Occipital lobe (tissue), 2 donors: ENCODE data around the gene ATP1A1. TPM values are rescaled to one million over a fixed set of nuclear protein-coding genes. Genes with fewer than 3 reads are reported as not detected.

Experiments used
- DNase-seq: peaks from one replicate; lab custom pipeline; 2025; lab: John Stamatoyannopoulos, UW
- total RNA-seq: library from RNA; depleted of rRNA; stranded (reverse); fragments of >200 nt; gene quantifications from one replicate; pipeline ENCODE4 v1.2.3, GENCODE V29; 2014

Gene ATP1A1
- total RNA-seq, 1 donor from 2014 or later, result 91.9 TPM

DNA sequence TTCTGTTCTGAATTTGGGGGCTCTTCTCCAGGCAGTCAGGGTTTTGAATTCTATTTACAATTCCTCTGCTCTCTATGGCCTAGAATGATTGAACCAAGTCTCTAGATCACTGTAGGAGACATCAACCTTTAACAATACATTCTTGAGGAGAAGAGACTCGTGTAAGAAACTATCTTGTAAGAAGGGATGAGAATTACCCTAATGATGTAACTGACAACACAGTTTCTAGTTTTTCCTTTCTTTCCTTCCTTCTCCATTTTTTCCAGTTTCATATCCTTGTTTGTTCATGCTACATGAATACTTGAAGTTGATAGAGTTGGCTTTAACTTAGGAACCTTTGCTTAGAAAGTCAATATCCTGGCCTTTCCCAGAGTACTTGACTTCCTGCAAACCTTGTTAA lies 1.3 kb upstream of the ATP1A1 start:
- DNase-seq, result no peak

DNA sequence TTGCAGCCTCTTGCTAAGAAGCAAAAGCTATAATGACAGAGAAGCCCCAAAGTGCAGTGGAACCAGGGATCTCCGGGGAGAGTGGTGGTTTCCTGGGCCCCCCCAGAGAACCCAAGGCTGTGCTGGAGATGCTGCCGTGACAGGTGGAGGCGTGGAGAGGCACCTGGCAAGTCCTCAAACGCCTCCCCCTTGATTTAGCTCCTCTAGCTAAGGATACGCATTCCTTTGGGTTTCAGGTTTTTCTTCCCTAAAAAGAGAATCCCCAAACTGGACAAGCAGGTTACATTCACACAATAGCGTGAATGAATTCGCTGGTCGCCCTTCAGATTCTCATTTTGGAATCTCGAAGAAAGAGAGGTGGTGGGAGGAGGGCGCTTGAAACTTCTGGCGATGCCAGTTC lies 853 bp upstream of the ATP1A1 start:
- DNase-seq, result no peak

DNA sequence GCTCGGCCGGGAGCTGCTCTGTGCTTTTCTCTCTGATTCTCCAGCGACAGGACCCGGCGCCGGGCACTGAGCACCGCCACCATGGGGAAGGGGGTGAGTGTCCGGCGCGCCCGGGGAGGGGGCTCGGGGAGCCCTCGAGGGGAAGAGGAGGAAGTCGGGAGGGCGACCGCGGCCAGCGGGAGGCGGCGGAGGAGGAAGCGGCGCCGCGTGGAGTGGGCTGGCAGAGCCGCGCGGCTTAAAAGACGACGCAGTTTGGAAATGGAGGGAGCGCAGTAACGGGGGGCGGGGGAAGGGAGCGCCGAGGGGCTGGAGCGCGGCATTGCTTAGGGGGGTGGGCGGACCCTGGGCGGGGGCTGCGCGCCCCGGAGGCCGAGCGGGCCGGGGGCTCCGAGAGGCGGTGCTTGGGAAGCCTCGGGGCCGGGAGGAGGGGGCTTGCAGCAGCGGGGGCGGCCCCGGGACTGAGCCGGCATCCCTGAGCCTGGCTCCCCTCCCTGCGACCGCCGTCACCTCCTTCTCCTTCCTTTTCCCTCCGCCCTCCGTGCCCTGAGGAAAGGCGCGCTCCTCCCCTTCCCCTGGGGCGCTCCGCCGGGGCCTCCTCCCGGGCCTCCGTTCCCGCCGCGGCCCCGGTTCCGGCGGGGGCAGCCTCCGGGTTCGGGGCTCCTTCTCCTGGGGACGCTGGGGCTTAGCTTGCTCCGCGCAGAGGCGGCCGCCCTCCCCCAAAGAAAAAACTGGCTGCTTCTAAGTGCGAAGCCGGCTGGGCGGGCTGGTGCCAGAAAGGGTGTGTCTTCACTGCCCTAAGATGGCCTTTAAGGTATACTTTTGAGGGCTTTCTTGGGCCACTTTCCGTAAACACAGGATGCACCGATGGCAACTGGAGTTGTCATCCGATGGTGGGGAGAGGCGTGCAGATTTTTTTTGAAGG lies 648 bp downstream of the ATP1A1 start:
- peak; percentile 26 for DNase-seq

DNA sequence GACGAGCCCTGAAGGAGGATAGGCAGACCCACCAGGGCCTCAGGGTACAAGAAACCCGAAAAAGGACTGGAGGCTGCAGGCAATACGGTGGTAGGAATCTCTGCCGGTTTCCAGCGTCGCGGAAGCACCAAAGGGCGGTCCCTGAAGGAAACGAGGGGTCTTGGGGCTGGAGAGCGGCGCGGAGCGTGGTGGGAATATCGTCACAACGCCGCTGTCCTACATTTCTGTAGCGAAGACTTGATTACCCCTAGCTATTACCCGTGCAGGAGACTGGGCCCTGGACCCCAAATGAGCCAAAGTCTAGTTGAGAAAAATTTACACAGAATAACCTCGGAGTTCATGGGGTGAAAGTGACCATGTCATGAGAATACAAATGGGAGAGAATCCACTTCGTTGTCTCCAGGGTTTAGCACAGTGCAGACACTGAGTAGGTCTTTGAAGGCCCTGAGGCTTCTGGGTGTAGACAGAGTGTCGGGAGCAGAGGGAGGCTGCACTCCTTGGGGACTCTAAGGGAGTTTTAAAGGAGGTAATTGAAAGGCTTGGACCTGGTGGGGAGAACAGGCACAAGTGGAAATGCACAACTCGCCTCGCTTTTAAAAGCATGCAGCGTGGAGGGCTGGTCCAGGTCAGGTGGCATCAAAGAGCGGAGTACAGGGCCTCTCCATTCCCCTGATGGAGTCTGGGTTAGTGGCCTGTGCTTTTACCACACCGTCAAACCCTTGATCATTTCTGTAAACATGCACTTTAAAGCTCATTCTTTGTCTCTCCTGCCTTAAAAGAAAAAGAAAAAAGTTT lies 1.5 kb downstream of the ATP1A1 start:
- DNase-seq, result no peak

DNA sequence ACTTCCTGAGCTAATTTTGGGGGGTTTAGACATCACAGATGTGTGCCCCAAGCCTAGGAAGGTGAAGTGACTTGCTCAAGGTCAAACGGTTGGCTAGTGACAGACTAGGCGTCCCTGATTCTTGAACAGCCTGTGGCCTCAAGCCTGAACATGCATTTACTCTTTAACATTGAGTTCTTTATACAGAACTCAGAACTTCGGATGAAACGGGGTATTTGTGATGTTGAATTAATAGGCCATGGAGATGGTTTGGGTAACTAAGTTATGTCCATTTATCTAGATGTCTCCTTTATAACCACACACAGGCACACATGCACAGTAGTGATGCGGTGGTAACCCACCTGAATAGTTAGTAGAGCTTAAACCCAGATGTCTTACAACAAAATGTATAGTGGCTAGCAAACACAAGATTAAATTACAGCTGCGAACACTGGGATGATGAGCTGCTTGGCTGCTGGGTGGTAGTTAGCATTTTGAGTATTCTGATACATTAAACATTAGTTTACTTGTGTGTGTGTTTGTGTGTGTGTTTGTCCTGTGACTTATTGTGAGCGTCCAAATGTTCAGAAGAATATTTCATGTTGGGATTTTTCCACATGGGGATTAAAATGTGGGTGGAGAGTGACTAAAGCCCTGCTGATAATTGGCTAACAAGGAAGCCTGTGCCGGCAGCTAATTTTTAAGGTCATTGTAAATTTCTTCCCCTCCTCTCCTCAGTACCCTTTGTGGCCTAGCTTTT lies 2.3 kb downstream of the ATP1A1 start:
- DNase-seq, result no peak

DNA sequence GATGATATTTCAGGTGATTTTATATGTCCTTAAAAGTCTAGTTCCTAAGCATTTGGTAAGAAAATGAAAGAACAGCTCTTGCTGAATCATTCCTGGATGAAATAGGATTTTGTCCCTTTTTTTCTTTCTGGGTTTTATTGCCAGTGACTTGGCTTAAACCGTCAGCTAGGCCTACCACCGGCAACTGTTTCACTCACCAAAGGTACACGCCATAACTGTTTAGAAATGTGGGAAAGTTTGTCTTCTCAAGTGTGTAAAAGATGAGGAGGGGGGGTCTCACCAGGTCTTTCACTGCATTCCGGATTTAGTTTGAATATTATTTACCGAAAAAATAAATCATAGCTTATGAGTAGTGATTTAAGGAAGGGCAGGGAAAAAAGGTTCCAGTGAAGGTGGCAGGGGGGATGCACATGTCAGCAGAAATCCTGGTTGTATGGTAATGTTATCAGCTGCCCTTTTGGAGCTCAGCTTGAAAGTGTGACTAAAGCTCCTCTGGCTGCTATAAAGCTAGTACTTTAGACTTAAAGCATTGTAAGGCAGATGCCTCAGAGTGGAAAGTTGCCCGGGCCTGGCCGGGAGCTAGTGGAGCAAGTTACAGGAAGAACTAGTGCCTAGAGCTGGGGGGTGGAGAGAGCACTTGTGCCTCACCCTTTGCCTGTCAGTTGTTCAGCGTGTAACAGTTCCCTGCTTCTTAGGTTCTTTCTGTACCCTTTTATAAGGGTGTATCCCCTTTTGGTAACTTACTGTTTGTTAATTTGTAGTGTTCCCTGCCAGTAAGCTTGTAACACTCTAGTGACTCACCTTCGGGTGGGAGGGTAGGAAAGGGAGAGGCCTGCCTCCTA lies 3.1 kb downstream of the ATP1A1 start:
- peak; percentile 43 for DNase-seq

DNA sequence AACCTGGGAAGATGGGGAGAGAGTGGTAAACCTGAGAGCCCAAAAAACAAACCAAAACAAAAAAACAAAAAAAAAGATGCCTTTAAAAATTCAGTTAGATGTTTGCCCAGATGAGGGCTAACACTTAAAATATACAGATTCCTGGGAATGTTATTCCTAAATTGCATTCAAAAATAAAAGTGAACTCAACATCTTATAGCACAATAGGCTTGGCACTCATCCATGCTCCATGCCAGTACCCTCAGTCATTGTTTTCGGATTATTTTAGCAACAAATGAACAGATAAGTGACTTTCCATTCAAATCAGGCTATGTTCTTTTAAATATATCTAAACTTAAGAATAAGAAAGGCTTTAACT lies 3.7 kb downstream of the ATP1A1 start:
- DNase-seq, result no peak

DNA sequence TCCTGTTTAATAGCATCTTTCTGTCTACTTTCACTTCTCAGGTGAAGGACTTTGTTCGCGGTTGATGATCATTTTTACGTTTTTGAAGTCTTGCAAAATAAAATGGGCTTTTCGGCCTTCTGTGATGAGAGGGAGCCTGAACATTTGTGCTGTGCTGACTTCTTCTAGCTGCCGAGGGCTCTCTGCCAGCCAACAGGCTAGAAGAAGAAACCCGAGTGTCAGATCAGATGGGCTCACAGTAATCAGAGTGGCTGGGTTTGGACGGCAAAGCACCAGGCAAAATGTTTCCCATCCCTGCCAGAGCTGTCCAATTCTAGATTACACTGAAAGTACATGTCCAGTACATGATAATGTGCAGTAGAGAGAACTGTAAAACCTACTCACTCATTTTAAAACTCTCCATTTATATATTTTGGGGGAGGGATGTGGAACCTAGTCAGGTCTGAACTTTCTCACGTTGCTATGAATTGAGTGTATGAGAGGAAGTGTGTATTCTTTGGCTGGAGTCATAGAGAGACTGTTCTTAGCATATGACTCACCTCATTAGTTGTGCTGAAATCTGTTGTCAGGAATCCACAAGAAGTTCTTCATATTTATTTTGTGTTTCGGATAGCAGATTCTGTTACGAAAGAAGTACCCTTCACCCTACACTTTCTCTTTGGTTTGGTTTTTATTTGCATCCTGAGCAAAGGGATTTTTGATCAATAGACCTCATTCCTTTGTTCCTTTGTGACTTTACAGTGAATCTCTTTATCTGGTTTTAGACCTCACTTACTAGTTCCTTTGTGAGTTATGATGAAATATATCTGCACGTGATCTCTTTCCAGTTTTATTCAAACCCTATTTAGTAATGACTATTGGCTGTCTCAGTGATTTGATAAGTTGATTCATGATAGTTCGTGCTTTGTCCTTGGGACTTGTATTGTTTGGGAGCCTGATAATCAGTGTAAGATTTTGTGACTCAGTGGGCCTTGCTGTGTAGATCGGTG lies 4.8 kb downstream of the ATP1A1 start:
- DNase-seq, result peak; percentile 55

DNA sequence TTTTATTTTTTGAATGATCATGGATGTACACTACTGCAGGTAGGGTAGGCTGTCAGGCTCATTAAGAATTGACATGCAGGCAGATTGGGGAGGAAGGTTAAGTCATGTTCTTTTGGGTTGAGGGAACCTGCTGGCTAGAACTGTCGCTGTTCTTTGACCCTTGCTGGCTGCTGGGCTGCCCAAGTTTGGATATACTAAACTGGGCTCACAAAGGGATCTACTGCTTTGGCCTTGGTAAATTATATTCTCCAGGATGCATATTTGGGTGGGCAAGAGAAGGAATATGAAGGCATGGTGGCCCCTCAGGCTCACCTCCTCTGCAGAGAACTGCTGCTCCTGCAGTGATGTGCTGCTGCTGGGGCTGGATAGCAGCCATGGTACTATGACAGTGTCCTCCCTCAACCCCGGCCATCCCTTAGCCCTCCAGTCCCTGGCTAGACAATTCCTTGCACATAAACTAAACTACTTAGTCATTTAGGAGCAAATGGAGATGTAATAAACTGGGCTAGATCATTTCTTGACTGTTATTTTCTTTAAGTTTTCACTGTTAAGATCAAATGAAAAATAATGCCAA lies 6.1 kb downstream of the ATP1A1 start:
- no peak for DNase-seq

DNA sequence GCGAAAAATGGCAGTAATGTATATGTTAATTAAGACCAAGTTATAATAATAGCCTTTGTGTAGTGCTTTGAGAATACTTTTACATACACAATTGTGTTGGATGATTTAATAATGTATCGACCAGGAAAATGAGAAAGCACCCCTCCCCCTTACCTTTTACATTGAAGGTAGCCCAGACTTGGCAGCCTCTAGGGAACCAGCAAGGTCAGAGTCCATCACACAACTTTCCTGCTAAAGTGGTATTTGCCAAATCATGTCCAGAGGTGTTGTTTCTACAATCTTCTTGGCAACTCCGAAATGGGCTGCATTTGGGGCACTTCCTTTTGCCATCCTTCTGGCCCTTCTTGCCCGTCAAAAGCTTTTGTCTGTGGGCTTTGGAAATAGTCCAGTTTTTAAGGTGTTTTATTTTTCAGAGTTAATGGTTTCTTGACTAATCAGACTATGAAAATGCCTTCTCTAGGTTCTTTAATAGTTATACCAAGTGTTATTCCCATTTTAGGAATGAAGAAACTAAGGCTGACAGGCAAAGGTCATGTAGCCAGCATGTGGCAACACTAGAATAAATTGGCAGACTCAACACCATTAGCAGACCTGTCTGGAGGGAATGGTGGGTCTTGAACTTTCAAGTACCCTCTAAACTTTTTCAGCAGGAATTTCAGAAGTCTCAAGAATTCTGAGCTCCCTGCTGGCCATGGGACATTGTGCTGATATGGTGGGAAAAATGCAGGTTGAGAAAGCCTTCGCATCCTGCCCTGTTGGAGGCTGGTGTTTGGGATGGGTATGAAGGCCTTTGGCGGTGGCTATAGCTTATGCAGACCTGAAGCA lies 6.8 kb downstream of the ATP1A1 start:
- DNase-seq, result no peak

DNA sequence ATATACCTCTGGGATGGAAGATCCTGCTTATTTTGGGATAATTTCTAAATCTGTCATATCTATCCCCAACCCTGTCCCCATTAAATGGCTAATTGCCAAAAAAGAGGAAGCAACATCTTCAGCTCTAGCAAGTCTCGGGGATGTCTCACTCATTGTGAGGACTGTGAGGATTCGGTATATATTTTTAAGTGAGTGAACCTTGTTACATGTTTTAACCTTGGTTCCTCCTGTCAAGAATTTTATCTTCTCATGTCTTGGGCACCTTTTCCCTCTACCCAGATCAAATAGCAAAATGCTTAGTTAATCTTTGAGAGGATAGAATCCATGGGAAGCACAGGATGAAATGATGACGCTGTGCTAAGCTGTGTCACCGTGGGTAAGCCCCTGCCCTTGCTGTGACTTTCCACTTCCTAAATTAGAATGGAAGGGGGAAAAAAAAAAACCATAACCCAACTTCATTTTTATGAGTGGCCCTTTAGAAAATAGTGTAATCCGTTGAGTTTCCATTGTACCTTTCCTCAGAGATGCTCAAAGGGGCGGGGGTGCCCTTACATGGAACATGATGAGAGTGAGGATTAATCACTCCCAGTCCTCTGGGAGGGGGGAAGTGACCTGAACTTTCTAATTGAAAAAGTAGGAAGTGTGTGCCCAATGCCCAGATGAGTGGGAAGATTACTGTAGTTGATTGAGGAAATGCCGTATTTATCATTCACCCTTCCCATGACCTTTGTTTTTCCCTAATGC lies 7.6 kb downstream of the ATP1A1 start:
- no peak for DNase-seq

DNA sequence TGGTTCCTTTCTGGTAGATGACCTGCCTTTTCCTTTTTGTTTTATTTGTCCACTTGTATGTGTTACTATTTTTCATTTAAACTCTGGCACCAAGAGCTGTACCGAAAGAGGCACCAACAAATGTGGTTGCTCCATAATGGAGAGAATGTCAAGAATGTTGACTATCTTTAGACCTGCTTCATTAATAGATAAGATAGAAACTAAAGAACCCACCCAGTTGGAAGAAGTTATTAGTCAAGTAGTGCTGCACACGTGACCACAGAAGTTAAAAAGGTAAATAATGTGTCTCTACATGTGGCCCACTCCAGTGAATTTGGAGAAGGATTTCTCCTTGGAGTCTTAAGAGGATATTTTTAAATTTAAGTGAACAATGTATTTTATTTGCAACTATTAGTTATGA lies 9.3 kb downstream of the ATP1A1 start:
- DNase-seq, result no peak

DNA sequence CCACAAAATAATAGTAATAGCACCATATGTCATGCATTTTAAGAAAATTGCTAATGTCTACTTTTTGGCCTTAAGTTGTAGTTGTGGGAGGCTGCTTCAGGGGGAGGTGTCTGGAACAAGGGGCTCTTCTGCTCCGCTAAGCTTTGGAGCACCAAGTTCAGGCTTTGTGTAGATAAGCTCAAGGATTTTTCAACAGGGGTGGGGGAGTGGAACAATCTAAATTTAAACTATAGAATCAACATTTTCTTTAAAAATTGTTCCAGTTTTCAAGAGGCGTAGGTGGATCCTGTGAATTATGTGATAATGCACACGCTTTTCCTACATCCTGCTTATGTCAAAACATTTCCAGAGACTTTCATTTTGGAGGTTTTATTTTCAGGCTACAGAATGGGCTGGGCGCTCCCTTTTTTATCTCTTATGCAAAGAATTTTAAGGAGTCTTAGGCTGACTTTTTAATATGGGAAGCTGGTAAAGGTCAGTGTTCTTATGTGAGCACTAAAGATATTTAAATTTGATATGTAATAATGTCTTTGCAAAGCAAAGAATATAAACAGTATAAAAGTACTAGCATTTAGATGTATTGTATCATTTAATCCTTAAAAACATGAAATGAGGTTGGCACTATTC lies 9.9 kb downstream of the ATP1A1 start:
- DNase-seq, result no peak

DNA sequence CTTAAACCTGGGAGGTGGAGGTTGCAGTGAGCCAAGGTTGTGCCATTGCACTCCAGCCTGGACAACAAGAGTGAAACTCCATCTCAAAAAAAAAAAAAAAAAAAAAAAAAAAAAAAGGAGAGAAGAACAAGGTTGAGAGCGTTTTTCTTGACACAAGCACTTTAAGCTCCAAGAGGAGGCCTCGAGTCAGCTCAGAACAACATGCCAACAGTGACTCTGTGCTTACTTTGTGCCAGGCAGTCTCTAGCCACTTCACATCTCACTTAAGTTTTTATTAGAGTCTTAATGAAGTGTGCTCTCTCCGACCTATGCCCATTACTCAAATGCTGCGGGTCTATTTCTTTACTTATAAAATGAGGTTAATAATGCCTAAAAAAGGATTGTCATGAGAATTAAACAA lies 13.0 kb downstream of the ATP1A1 start:
- DNase-seq, result no peak

DNA sequence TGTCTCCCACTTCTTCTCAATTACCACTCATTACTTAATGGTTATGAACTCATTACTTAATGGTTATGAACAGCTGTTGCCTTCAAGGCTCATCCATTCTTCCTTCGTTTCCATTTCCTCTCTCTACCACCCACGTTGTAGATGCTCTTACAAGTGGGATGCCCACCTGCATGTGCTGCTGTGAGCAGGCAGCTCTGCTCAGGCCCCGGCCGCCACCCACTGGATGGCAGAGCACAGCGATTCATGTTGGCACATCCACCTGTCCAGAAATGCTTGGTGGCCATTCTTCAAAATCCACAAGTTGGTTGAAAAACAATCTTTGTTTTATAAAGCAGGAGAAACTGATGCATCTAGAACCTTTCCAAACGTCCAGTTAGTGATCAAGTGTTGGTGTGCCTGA lies 14.5 kb downstream of the ATP1A1 start:
- no peak for DNase-seq

DNA sequence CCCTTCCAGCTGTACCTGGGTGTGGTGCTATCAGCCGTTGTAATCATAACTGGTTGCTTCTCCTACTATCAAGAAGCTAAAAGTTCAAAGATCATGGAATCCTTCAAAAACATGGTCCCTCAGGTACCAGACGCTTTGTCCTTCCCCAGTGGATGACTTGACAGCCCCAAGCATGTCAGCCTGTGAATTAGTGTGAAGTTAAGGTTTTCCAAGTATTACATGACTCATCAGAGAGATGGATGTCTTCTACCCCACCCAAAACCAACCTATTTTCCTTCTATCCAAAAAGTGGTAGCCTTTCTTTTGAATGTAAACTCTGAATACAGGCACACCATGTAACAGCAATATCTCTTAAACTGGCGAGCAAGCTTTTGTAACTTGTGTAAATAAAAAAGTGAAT lies 15.1 kb downstream of the ATP1A1 start:
- DNase-seq, result no peak

DNA sequence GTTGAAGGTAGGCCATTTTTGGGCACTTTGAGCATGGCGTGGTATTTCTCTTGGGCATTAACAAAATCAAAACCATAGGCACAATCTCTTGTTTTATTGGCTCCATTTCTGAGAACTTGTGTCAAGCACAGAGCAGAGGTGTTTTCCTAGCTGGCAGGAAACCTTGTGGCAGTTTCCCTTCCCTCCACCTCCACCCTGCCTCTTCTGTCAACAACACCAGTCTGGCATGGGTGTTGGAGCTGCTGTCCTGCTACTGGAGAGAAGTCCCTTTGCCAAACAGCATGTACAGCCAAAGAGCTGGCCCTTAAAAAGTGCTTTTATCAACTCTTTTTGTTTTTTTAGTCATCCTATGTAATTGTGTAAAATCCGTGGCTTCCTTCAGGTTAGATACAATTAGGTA lies 16.0 kb downstream of the ATP1A1 start:
- DNase-seq, result no peak
